Trophoblast cell (in vitro differentiated cells and primary cell): Measurements from ENCODE around the gene STRIT1.

Experiments used
- DNase-seq, 2 donors: peaks; one replicate each; pipeline ENCODE4 v3.0.0-alpha.2; 2016
- H2AFZ ChIP-seq: 2 replicates; pipeline ENCODE4 v1.6.1; 2013; ENCODE audit warnings: low read length, moderate library complexity, mild to moderate bottlenecking; ENCODE audit not compliant: insufficient read depth, poor library complexity
- H2AK5ac ChIP-seq: 2 replicates; pipeline ENCODE4 v1.6.1; 2013; ENCODE audit warnings: mild to moderate bottlenecking, low read length
- H2BK120ac ChIP-seq: 2 replicates; pipeline ENCODE4 v1.6.1; 2013; ENCODE audit warnings: low read length, mild to moderate bottlenecking, moderate library complexity; ENCODE audit not compliant: insufficient read depth, poor library complexity
- H2BK12ac ChIP-seq: 2 replicates; pipeline ENCODE4 v1.6.1; 2013; ENCODE audit warnings: mild to moderate bottlenecking, low read length, moderate library complexity
- H2BK5ac ChIP-seq: 2 replicates; pipeline ENCODE4 v1.6.1; 2013; ENCODE audit warnings: low read length, low read depth, moderate library complexity, mild to moderate bottlenecking; ENCODE audit not compliant: poor library complexity
- H3K14ac ChIP-seq: 2 replicates; pipeline ENCODE4 v1.6.1; 2013; ENCODE audit warnings: mild to moderate bottlenecking, low read length
- H3K18ac ChIP-seq: 2 replicates; pipeline ENCODE4 v1.6.1; 2013; ENCODE audit warnings: mild to moderate bottlenecking, low read length
- H3K23ac ChIP-seq: 2 replicates; pipeline ENCODE4 v1.6.1; 2013; ENCODE audit warnings: low read length
- H3K27ac ChIP-seq: 2 replicates; pipeline ENCODE4 v1.5.1; 2013; ENCODE audit warnings: low read depth, mild to moderate bottlenecking, inconsistent platforms, low read length, moderate library complexity
- H3K27me3 ChIP-seq: 2 replicates; pipeline ENCODE4 v1.6.1; 2013; ENCODE audit warnings: inconsistent platforms, mild to moderate bottlenecking, low read length, moderate library complexity; ENCODE audit not compliant: insufficient read depth
- H3K36me3 ChIP-seq, 2 experiments: 1 replicate in 1 of 2; 2 replicates in 1 of 2; pipeline ENCODE4 v1.6.1; 2013; ENCODE audit warnings: low read length in 2 of 2, mild to moderate bottlenecking in 2 of 2, moderate library complexity in 1 of 2; ENCODE audit not compliant: insufficient read depth in 2 of 2, control insufficient read depth in 1 of 2
- H3K4ac ChIP-seq: 2 replicates; pipeline ENCODE4 v1.6.1; 2013; ENCODE audit warnings: low read depth, mild to moderate bottlenecking, low read length, moderate library complexity
- H3K4me1 ChIP-seq, 2 experiments: 1 replicate in 1 of 2; 2 replicates in 1 of 2; pipeline ENCODE4 v1.6.1; 2013; ENCODE audit warnings: low read length in 2 of 2, mild to moderate bottlenecking in 2 of 2, moderate library complexity in 1 of 2; ENCODE audit not compliant: insufficient read depth in 2 of 2, control insufficient read depth in 1 of 2
- H3K4me2 ChIP-seq: 2 replicates; pipeline ENCODE4 v1.6.1; 2013; ENCODE audit warnings: inconsistent platforms, mild to moderate bottlenecking, low read length, moderate library complexity
- H3K4me3 ChIP-seq: 2 replicates; pipeline ENCODE4 v1.5.1; 2013; ENCODE audit warnings: mild to moderate bottlenecking, low read depth, low read length, inconsistent platforms
- H3K79me1 ChIP-seq: one replicate; pipeline ENCODE4 v1.6.1; 2013; ENCODE audit warnings: low read length
- H3K79me2 ChIP-seq: 2 replicates; pipeline ENCODE4 v1.6.1; 2013; ENCODE audit warnings: low read length, mild to moderate bottlenecking; ENCODE audit not compliant: control insufficient read depth, insufficient read depth, poor library complexity
- H3K9ac ChIP-seq: 2 replicates; pipeline ENCODE4 v1.6.1; 2013; ENCODE audit warnings: mild to moderate bottlenecking, low read length
- H3K9me3 ChIP-seq: 2 replicates; pipeline ENCODE4 v1.6.1; 2013; ENCODE audit warnings: low read depth, mild to moderate bottlenecking, control low read depth, inconsistent platforms, low read length; ENCODE audit not compliant: insufficient read depth
- H4K12ac ChIP-seq: 2 replicates; pipeline ENCODE4 v1.6.1; 2013; ENCODE audit warnings: low read depth, mild to moderate bottlenecking, low read length, moderate library complexity
- H4K8ac ChIP-seq: 2 replicates; pipeline ENCODE4 v1.6.1; 2013; ENCODE audit warnings: low read depth, mild to moderate bottlenecking, low read length, moderate library complexity
- H4K91ac ChIP-seq: one replicate; pipeline ENCODE4 v1.6.1; 2013; ENCODE audit warnings: low read depth, mild to moderate bottlenecking, low read length, moderate library complexity
- WGBS: extraction: QIAGEN DNeasy Blood & Tissue Kit; methylation state at CpG from one replicate; pipeline ENCODE4 v1.1.7; 2013; ENCODE audit warnings: missing lambda C conversion rate; ENCODE audit not compliant: insufficient read length, insufficient coverage; ENCODE audit errors: extremely low coverage; 5-methylcytosine and 5-hydroxymethylcytosine counted together

Gene STRIT1

DNA sequence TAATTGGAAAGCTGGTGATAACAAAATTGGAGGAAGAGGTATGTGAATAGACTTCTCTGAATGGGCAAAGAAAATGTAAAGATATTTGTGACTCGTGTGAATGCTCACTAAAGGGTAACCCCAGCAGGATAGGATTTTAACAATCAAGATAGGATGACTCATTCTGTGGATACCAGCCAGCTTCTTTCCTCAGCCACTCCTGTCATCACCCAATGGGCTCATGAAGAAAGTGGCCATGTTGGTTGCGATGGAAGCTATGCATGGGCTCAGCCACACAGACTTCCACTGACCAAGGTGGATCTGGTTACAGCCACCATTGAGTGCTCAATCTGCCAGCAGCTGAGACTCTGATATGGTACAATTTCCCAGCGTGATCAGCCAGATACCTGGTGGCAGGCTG is 40.9 kb downstream of the STRIT1 start:
- Histone ChIP-seq H4K91ac (no peak overlapping the region), H2BK120ac (no peak overlapping the region), H3K27ac (no peak overlapping the region), H4K8ac (no peak overlapping the region), H2AFZ (no peak overlapping the region), H3K23ac (no peak overlapping the region), H3K9me3 (peaks cover 2% of the 10 kb centered on the region), H4K12ac (no peak overlapping the region), H3K4me3 (no peak overlapping the region), H3K27me3 (no peaks in the 10 kb centered on the region), H3K14ac (no peak overlapping the region), H2BK12ac (no peak overlapping the region), H3K4ac (no peak overlapping the region), H3K4me2 (no peak overlapping the region), H2BK5ac (no peak overlapping the region), H3K36me3 (no peaks in the 10 kb centered on the region), H2AK5ac (no peak overlapping the region), H3K79me2 (no peaks in the 10 kb centered on the region), H3K9ac (no peak overlapping the region), H3K18ac (no peak overlapping the region), H3K79me1 (no peaks in the 10 kb centered on the region), H3K4me1 (no peaks in the 10 kb centered on the region)
- no CpG with 5 or more reads among the region's 3 CpGs for WGBS
- no peak for DNase-seq

DNA sequence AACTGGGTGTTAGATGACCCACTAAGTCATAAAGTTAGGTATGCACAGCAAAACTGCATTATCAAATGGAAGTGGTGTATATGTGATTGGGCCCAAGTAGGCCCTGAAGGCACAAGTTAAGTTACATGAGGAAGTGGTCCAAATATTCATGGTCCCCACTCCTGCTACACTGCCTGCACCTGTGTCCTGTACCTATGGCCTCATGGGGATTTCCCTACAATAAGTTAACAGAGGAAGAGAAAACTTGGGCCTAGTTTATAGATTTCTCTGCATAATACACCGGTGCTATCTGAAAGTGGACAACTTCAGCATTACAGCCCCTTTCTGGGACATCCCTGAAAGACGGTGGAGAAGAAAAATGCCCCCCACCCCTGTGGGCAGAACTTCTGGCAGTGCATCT is 41.5 kb downstream of the STRIT1 start:
- Histone ChIP-seq H2AK5ac (no peak overlapping the region), H3K27me3 (no peaks in the 10 kb centered on the region), H3K36me3 (no peaks in the 10 kb centered on the region), H3K4me2 (no peak overlapping the region), H3K79me1 (no peaks in the 10 kb centered on the region), H4K8ac (no peak overlapping the region), H3K23ac (no peak overlapping the region), H3K18ac (no peak overlapping the region), H2BK12ac (no peak overlapping the region), H3K4me1 (no peaks in the 10 kb centered on the region), H3K4ac (no peak overlapping the region), H4K12ac (no peak overlapping the region), H3K79me2 (no peaks in the 10 kb centered on the region), H2BK120ac (no peak overlapping the region), H3K14ac (no peak overlapping the region), H3K27ac (no peak overlapping the region), H3K9me3 (peaks cover 2% of the 10 kb centered on the region), H3K9ac (no peak overlapping the region), H3K4me3 (no peak overlapping the region), H2AFZ (no peak overlapping the region), H2BK5ac (no peak overlapping the region), H4K91ac (no peak overlapping the region)
- no peak for DNase-seq
- WGBS: no CpG with 5 or more reads among the region's 2 CpGs

DNA sequence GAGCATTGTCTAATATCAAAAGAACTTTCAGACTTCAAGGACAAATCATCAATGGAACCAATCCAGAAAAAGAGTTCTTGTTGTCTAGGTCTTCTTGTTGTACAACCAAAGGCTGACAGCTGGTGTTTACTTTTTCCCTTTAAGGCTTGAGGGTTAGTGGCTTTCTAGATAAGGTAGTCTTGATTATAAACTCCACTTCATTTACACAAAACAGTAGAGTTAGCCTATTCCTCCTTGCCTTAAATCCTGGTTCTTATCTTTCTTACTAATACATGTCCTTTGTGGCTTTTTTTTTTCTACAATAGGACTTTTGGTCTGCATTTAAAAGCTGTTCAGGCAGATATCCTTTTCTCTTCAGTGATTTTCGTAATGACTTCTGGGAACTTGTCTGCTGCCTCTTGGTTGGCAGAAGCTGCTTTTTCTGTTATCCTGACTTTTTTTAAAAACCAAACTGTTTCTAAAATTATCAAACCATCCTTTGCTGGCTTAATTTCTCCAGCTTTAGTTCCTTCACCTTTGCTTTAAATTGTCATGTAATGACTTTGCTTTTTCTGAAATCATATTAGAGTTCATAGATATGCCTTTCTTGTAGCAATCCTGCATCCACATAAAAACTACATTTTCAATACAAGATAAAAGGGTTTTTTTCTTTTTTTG is 44.8 kb downstream of the STRIT1 start:
- H3K23ac ChIP-seq: no peak overlapping the region
- WGBS: no CpG with 5 or more reads among the region's 1 CpG
- DNase-seq: no peak
- H4K8ac ChIP-seq: no peak overlapping the region
- no peak overlapping the region for H3K27ac ChIP-seq
- H3K36me3 ChIP-seq: no peaks in the 10 kb centered on the region
- H3K4me2 ChIP-seq: no peak overlapping the region
- H3K79me1 ChIP-seq: no peaks in the 10 kb centered on the region
- peaks cover 2% of the 10 kb centered on the region for H3K9me3 ChIP-seq
- no peak overlapping the region for H3K4me3 ChIP-seq
- no peaks in the 10 kb centered on the region for H3K27me3 ChIP-seq
- no peak overlapping the region for H3K14ac ChIP-seq
- no peak overlapping the region for H2BK5ac ChIP-seq
- no peak overlapping the region for H2BK12ac ChIP-seq
- H4K12ac ChIP-seq: no peak overlapping the region
- no peak overlapping the region for H4K91ac ChIP-seq
- H3K79me2 ChIP-seq: no peaks in the 10 kb centered on the region
- H3K9ac ChIP-seq: no peak overlapping the region
- no peak overlapping the region for H3K4ac ChIP-seq
- no peak overlapping the region for H2AFZ ChIP-seq
- H3K4me1 ChIP-seq: no peaks in the 10 kb centered on the region
- no peak overlapping the region for H2BK120ac ChIP-seq
- no peak overlapping the region for H2AK5ac ChIP-seq
- no peak overlapping the region for H3K18ac ChIP-seq

DNA sequence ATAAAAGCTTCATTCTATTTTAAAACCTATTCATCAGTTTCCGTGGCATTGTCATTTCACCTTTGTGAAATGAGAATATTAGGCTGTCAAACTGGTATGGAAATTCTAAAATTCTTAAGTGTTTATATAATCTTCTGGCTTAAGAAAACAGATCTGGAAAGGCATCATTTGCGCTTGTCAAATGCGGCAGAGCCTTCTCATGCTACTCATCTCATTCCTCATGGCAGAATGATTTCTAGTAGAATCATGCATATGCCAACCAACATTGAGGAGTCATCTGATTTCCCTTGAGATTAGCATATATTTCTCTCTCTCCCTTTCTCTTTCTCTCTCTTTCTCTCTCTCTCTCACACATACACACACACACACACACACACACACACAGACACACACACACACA is 48.8 kb downstream of the STRIT1 start:
- no peak overlapping the region for H2BK120ac ChIP-seq
- H3K14ac ChIP-seq: no peak overlapping the region
- no peak overlapping the region for H2AFZ ChIP-seq
- no CpG with 5 or more reads among the region's 3 CpGs for WGBS
- H3K4ac ChIP-seq: no peak overlapping the region
- no peaks in the 10 kb centered on the region for H3K79me2 ChIP-seq
- H3K18ac ChIP-seq: no peak overlapping the region
- no peak overlapping the region for H3K4me3 ChIP-seq
- no peak overlapping the region for H4K91ac ChIP-seq
- H3K23ac ChIP-seq: no peak overlapping the region
- no peak overlapping the region for H2AK5ac ChIP-seq
- no peaks in the 10 kb centered on the region for H3K36me3 ChIP-seq
- H2BK12ac ChIP-seq: no peak overlapping the region
- no peak overlapping the region for H3K4me2 ChIP-seq
- H4K8ac ChIP-seq: no peak overlapping the region
- no peaks in the 10 kb centered on the region for H3K4me1 ChIP-seq
- no peak overlapping the region for H3K27ac ChIP-seq
- H2BK5ac ChIP-seq: no peak overlapping the region
- H3K9me3 ChIP-seq: peaks cover under 1% of the 10 kb centered on the region
- H3K27me3 ChIP-seq: no peaks in the 10 kb centered on the region
- no peak overlapping the region for H4K12ac ChIP-seq
- no peak for DNase-seq
- no peaks in the 10 kb centered on the region for H3K79me1 ChIP-seq
- no peak overlapping the region for H3K9ac ChIP-seq
